NCI-H446 (cell line): Measurements from ENCODE around the gene HMX1.

Experiments used
- DNase-seq, 2 experiments: peaks; one replicate each; lab custom pipeline; 2025; lab: John Stamatoyannopoulos, UW

Gene HMX1

DNA sequence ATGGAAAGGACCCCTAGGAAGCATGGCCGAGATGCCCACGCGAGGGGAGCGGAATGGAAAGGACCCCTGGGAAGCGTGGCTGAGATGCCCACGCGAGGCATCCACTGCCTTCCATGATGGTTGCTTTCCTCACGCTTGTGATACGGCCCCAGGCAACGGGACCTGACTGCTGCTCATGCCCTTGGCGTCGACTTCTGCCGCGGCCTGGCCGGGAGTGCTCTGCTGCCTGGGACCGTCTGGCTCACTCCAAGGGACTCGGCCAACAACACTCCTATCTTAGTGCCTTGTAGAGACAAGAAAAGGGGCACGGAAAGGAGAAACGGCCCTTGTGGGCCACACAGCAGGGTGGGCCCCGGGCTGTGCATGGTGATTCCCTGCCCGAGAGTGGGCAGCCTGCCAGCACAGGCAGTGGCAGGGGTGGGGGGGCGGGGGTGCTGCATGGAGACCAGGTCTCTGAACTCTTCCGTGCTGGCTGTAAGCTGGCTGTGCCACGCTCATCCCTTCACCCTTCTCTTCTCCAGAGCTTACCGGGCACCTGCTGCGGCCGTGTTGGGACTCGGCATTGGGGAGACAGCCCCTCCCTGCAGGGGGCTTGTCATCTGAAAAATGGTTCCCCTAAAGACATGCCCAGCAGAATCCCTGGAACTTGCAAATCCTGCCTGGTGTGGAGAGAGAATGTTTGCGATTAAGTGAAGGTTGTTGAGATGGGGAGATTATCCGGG, 38.6 kb upstream of the HMX1 start:
- no peak for DNase-seq

DNA sequence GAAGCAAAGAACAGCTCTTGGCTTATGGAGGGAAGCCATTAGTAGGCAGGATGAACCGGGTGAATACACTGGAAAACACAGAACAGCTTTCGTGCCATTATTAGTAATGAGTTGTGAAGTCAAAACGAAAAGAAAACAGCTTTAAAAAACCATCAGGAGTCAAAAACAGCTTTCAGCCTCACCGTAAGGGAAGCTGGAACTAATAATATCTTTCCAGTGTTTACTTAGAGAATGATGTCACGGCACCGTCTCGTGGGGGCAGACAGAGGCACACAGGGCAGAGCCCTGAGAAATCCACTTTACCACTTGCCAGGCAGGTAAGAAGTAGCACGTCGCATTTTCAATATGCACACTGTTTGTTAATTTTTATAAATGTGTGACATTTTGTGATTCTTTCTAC, 37.9 kb upstream of the HMX1 start:
- DNase-seq = no peak

- DNase-seq = no peak
These were observed 36.7 kb upstream of the HMX1 start for GRCh38 chr4:8908206-8908893.

DNA sequence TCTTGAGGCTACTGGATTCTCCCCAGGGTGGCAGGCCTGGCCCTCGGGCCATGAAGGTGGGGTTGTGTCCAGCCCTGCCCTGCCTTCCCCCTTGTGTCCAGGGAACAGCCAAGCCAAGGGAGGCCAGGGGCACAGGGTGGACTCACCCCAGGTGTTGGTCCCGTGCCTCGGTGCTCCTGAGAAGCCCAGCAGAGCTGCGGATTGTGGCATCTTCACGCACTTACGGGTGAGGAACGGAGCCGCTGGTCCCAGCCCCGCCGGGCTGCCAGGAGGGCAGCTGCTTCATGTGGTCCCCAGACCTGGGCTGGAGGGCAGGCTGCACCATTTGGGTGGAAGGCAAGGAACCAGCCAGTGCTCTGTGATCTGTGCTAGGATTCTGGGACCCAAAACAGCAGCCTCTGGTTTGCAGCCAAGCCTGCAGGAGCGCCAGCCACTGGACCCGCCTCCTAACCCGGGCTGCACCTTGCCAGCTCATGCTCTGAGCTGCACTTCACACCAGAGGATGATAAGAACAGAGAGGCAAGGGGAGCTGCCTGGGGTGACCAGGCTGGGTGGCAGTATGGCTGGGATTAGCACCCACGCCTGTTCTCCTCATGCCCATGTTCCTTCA, 36.1 kb upstream of the HMX1 start:
- DNase-seq = no peak

DNA sequence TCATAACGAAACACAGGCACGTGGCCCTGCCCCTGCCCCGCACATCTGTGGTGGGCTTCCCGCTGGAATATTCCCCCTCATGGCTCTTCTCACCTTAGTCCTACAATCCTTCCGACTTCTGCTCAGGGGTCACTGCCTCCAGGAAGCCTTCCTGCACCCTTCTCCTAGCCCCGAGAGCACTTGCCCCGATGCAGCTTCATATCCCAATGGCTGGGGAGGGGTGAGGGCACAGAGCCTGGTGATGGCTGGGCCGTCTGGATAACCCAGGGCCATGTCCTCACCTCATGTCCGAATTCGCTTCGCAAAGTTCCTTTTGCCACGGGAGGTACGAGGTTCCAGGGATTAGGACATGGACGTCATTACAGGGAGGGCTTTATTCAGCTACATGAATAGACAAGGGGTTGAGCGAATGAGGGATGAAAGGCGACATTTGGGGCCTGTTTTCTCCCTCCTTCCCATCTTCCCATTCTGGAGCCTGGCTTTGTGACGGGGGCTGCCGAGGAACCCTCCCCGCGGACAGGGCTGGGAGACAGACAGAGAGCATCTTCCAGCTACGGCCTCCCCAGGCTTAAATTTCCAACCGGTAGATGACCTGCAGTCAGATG, 35.5 kb upstream of the HMX1 start:
- DNase-seq = no peak

- no peak for DNase-seq
These were observed 35.0 kb upstream of the HMX1 start for GRCh38 chr4:8906668-8906970.

- DNase-seq = no peak
These were observed 34.4 kb upstream of the HMX1 start for GRCh38 chr4:8905773-8906667.

DNA sequence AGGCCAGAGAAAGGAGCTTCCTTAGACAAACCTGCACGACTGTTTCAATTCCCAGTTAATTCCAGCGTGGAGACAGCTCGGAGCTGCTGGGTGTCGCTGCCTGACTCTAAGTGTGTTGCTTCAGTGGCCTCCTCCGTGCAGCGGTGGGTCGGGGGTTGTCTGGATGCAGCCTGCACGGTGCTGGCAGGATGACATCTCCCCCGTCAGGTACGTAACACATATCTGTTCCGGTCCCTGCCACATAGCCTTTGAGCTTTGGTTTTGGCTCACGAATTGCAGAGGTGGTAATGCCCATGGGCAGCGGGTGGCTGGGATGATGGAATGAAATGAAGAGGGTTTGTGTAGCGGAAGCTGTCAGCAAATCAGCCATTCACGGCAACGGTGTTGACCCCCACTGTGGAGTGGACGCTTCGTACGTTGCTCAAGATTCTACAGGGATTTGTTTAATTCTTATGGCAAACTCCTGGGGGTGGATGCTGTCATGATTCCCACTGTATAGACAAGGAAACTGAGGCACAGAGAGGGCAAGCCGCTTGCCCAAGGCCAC, 33.7 kb upstream of the HMX1 start:
- DNase-seq = no peak

DNA sequence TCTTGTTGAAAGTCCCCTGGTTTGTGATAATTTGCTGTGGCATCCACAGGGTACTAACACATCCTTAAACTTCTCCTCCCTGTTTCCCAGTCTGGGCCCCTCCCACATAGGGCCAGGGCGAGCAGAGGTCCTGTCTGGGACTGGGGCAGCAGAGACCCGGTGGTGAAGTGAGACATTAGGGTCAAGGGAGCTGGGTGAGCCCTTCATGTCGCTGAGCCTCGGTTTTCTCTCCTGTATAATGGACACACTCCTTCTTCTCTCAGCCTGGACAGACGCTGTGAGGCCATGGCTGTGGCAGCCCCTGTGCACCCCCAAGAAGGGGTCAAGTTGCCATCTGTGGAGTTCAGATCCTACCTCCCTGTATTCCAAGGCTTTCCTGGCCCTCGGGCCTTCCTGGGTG, 33.0 kb upstream of the HMX1 start:
- no peak for DNase-seq

- DNase-seq = no peak
These were observed 32.4 kb upstream of the HMX1 start for GRCh38 chr4:8904041-8904501.

DNA sequence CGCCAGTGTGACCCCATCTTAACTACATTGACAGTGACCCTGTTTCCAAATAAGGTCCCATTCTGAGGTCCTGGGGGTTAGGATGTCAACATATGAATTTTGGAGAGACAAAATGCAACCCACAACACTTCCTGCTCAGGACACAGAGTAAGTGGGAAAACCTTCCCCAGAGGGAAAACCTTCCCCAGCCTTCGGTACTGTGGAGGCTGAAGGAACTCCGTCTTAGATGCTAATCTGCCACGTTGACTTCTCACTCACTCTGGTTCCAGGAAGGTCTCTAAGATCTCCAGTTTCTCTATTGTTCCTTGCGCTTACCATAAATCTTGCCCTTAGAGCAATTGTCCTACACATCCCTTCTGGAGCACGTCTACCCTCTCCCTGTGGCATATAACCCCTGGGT, 29.7 kb upstream of the HMX1 start:
- DNase-seq = no peak

GRCh38 chr4:8900588-8900987, 28.9 kb upstream of the HMX1 start:
- no peak for DNase-seq

GRCh38 chr4:8898419-8898818, 26.8 kb upstream of the HMX1 start:
- DNase-seq = no peak

DNA sequence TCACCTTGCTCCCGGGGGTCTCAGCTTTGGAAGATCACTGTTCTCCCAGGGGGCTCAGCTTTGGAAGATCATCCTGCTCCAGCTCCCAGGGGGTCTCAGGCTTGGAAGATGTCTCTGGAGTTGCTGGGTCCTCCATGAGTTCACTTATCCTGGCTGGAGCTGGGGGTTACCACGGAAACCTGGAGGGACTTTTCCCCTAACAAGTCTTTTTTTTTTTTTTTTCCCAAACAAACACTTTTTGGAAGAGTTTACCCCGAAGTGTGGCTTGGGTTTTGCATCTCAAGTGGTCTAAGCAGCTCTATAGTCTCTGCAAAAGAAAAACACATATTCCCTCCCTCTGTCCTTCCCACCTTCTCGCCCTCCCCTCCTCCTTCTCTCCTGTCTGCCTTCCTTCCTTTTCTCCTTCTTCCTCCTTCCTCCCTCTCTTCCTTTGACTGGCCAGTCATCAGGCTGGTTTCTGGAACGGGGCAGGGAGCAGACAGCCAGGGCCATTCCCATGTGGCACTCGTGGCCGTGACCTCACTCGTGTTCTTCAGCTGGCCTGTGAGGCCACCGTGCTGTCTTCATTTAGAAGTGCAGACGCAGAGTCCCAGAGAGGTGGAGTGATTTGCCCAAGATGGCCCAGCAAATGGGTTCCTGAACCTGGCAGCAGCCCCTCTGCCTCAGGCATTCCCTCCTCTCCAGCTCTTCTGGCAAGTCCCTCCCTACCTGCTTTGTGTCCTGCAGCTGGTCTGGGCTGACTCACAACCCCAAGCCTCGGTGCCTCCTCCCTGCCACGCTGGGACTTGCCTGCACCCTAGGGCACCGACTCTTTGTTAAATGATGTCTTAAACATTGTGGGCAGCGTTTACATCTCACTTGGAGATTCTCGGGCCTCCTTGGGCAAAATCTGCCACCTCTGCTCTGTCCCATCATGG, 25.9 kb upstream of the HMX1 start:
- DNase-seq = no peak

DNA sequence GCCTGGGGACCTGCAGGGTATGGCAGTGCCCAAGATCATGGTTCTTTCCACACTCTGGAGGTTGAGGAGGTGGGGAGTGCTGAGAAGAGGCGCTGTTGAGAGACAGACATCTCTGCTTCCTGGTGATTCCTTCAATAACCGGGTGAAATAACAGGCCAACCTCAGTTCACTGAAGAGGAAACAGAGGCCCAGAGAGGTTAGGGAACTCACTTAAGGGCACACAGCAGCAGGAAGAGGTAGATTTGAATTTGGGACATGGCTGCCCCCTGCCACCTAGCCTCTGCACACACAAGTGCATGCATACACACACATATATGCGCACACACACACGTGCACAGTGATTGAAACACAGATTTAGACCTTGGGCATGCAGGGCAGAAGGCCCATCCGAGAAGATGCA, 24.9 kb upstream of the HMX1 start:
- DNase-seq = no peak

- DNase-seq = no peak
These were observed 24.4 kb upstream of the HMX1 start for GRCh38 chr4:8896071-8896470.

GRCh38 chr4:8895295-8895694, 23.7 kb upstream of the HMX1 start:
- DNase-seq = no peak

GRCh38 chr4:8894424-8894816, 22.8 kb upstream of the HMX1 start:
- DNase-seq = no peak

- DNase-seq = no peak
These were observed 22.2 kb upstream of the HMX1 start for GRCh38 chr4:8893624-8894423.

- DNase-seq = no peak
These were observed 21.6 kb upstream of the HMX1 start for GRCh38 chr4:8893227-8893623.
